ENCODE data around the gene FOXL3.

Gene FOXL3

DNA sequence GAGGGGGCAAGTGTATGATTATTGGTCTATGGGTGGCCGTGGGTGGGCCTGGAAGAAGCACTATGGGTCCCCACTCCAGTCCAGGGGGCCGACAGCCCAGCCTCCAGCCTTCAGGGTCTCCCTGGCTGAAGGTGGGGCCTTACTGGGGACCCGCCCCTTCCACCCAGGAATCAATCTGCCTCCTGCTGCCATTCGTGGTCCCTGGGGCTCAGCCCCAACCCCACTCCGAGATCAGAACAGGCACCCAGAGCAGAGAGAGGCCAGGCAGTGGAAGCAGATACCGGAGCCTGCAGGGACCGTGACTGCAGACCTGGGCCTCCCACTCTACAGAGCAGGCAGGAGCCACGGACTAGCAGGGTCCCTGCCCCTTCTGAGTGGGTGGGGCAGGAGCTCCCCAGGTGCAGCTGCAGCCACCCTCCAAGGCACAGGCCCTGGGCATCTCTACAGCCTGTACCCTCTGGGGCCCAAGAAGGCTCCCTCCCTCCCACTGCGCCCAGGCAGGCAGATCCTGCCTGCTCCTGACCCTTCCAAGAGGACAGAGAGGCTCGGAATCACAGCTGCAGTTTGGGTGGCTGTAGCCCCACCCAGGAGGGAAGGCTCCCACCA is 13.6 kb upstream of the FOXL3 start:
- Histone ChIP-seq H3K36me3 (ENCODE audit: control insufficient read depth, insufficient read depth, low read length) (no peaks in the 10 kb centered on the region), H3K27me3 (replicated peaks; ENCODE audit: control insufficient read depth, insufficient read depth, low read length, poor library complexity, severe bottlenecking) (no peaks in the 10 kb centered on the region), H3K4me1 (ENCODE audit: control insufficient read depth, insufficient read depth, low read length, poor library complexity, severe bottlenecking) (no peaks in the 10 kb centered on the region), H3K4me3 (ENCODE audit: insufficient read depth, low read depth, low read length, poor library complexity, severe bottlenecking) (no peak overlapping the region), H3K27ac (ENCODE audit: insufficient read depth, low read length, poor library complexity, severe bottlenecking) (no peak overlapping the region), H3K9me3 (ENCODE audit: control insufficient read depth, low read length) (no peaks in the 10 kb centered on the region)
- DNase-seq, result no peak

DNA sequence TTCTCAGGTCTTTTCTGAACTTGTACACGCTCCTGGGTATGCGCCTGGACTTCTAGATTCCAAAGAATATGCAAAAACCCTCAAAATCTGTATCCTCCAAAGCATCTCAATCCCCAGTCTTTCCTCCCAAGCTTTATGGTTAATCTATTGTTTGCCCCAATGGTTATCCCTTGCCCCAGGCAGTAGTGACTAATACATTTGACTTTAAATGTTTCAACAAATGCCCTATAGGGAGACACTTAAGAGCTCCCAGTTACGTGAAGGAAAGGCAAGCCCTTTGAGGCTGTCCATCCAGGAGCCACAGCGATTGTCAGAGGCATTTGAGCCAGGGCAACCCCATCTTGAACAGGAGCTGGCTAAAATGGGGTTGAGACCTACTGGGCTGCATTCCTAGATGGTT is 12.7 kb upstream of the FOXL3 start:
- Histone ChIP-seq H3K4me1 (ENCODE audit: control insufficient read depth, insufficient read depth, low read length, poor library complexity, severe bottlenecking) (no peaks in the 10 kb centered on the region), H3K27me3 (replicated peaks; ENCODE audit: control insufficient read depth, insufficient read depth, low read length, poor library complexity, severe bottlenecking) (no peaks in the 10 kb centered on the region), H3K9me3 (ENCODE audit: control insufficient read depth, low read length) (no peaks in the 10 kb centered on the region), H3K27ac (ENCODE audit: insufficient read depth, low read length, poor library complexity, severe bottlenecking) (no peak overlapping the region), H3K4me3 (ENCODE audit: insufficient read depth, low read depth, low read length, poor library complexity, severe bottlenecking) (no peak overlapping the region), H3K36me3 (ENCODE audit: control insufficient read depth, insufficient read depth, low read length) (no peaks in the 10 kb centered on the region)
- no peak for DNase-seq

DNA sequence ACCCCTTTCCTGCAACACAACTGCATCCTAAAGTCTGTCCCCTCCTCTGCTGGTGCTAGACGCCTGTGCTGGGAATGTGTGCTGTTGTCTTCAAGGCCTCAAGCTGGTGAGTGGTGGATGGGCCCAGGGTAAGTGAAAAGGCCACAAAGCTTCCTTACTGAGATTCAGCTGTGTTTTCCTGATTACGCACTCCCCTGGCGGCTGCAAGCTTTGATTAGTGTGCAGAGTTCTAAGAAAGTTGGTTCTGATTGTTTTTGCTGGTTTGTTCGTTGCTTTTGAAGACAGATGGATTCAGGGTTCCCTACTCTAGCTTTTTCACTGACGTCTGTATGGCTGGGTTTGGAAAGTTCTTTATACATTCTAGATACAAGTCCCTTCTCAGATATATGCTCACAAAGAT is 11.9 kb upstream of the FOXL3 start:
- H3K27ac ChIP-seq (ENCODE audit: insufficient read depth, low read length, poor library complexity, severe bottlenecking), result no peak overlapping the region
- no peaks in the 10 kb centered on the region for H3K4me1 ChIP-seq (ENCODE audit: control insufficient read depth, insufficient read depth, low read length, poor library complexity, severe bottlenecking)
- H3K27me3 ChIP-seq (replicated peaks; ENCODE audit: control insufficient read depth, insufficient read depth, low read length, poor library complexity, severe bottlenecking), result no peaks in the 10 kb centered on the region
- no peak for DNase-seq
- no peak overlapping the region for H3K4me3 ChIP-seq (ENCODE audit: insufficient read depth, low read depth, low read length, poor library complexity, severe bottlenecking)
- no peaks in the 10 kb centered on the region for H3K36me3 ChIP-seq (ENCODE audit: control insufficient read depth, insufficient read depth, low read length)
- no peaks in the 10 kb centered on the region for H3K9me3 ChIP-seq (ENCODE audit: control insufficient read depth, low read length)

DNA sequence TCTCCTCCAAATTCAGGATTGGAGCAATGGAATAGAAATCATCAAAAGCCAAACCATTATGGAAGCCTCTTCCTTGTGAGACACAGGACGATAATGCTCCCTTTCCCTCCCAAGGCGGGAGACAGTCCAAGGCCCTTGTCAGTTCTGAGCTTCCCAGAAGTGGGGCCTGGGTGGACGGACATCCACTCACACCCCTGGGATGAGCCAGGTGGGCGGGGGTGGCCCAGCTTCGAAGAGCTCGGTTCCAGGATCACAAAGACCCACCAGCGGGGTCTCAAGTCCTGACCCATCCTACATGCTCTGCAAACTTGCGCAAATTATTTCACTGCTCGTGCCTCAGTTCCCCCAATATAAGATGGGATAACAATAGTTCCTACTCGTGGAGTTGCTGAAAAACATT is 10.1 kb upstream of the FOXL3 start:
- no peaks in the 10 kb centered on the region for H3K4me1 ChIP-seq (ENCODE audit: control insufficient read depth, insufficient read depth, low read length, poor library complexity, severe bottlenecking)
- DNase-seq, result no peak
- no peak overlapping the region for H3K4me3 ChIP-seq (ENCODE audit: insufficient read depth, low read depth, low read length, poor library complexity, severe bottlenecking)
- H3K27ac ChIP-seq (ENCODE audit: insufficient read depth, low read length, poor library complexity, severe bottlenecking), result no peak overlapping the region
- no peaks in the 10 kb centered on the region for H3K9me3 ChIP-seq (ENCODE audit: control insufficient read depth, low read length)
- H3K36me3 ChIP-seq (ENCODE audit: control insufficient read depth, insufficient read depth, low read length), result no peaks in the 10 kb centered on the region
- no peaks in the 10 kb centered on the region for H3K27me3 ChIP-seq (replicated peaks; ENCODE audit: control insufficient read depth, insufficient read depth, low read length, poor library complexity, severe bottlenecking)

DNA sequence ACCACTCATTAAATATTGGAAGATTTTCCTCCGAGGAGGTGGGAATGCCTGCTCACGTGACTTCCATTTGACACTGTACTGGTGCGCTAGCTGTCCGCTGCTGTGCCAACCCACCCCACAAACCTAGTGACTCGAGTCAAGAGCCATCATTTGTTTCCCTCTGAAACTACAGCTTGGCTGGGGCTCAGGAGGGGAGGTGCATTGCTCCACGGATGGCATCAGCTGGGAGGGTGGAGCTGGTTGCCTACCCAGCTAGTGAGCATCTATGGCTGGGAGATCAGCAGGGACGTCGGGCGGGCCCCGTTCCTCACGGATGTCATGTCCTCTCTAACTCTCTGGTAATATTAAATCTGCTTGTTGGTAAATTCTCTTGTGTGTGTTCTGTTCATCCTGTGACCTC is 9.5 kb upstream of the FOXL3 start:
- H3K27me3 ChIP-seq (replicated peaks; ENCODE audit: control insufficient read depth, insufficient read depth, low read length, poor library complexity, severe bottlenecking), result no peaks in the 10 kb centered on the region
- H3K4me1 ChIP-seq (ENCODE audit: control insufficient read depth, insufficient read depth, low read length, poor library complexity, severe bottlenecking), result no peaks in the 10 kb centered on the region
- H3K27ac ChIP-seq (ENCODE audit: insufficient read depth, low read length, poor library complexity, severe bottlenecking), result no peak overlapping the region
- no peak overlapping the region for H3K4me3 ChIP-seq (ENCODE audit: insufficient read depth, low read depth, low read length, poor library complexity, severe bottlenecking)
- no peaks in the 10 kb centered on the region for H3K9me3 ChIP-seq (ENCODE audit: control insufficient read depth, low read length)
- no peak for DNase-seq
- H3K36me3 ChIP-seq (ENCODE audit: control insufficient read depth, insufficient read depth, low read length), result no peaks in the 10 kb centered on the region

DNA sequence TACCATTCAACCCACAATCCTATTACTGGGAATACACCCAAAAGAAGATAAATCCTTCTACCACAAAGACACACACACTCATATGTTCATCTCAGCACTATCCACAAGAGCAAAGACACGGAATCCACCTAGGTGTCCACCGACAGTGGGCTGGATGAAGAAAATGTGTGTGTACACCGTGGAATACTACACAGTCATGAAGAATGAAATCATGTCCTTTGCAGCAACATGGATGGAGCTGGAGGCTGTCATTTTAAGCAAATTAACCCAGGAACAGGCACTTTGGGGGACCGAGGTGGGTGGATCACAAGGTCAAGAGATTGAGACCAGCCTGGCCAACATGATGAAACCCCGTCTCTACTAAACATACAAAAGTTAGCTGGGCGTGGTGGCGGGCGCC is 8.3 kb upstream of the FOXL3 start:
- Histone ChIP-seq H3K4me3 (ENCODE audit: insufficient read depth, low read depth, low read length, poor library complexity, severe bottlenecking) (no peak overlapping the region), H3K27me3 (replicated peaks; ENCODE audit: control insufficient read depth, insufficient read depth, low read length, poor library complexity, severe bottlenecking) (no peaks in the 10 kb centered on the region), H3K4me1 (ENCODE audit: control insufficient read depth, insufficient read depth, low read length, poor library complexity, severe bottlenecking) (no peaks in the 10 kb centered on the region), H3K36me3 (ENCODE audit: control insufficient read depth, insufficient read depth, low read length) (no peaks in the 10 kb centered on the region), H3K9me3 (ENCODE audit: control insufficient read depth, low read length) (no peaks in the 10 kb centered on the region), H3K27ac (ENCODE audit: insufficient read depth, low read length, poor library complexity, severe bottlenecking) (no peak overlapping the region)
- no peak for DNase-seq

DNA sequence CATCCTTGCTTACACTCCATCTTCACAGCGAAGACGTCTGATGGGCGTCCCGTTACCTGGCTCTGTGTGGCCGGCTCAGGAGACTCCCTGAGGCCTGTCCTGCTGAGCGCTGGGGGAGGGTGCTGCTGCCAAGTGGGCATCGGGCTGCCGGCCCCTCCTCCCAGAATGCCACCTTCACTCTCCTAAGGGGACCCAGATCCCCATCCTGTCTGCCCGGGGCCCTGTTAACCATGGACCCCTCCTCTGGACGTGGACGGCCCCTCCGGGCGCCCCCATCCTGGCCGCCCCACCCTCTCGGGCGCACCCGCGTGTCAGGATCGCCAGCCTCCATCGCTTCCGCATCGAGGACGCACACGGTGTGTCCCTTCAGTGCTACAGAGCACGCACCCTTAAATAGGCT is 7.3 kb upstream of the FOXL3 start:
- no peak for DNase-seq
- no peaks in the 10 kb centered on the region for H3K27me3 ChIP-seq (replicated peaks; ENCODE audit: control insufficient read depth, insufficient read depth, low read length, poor library complexity, severe bottlenecking)
- H3K9me3 ChIP-seq (ENCODE audit: control insufficient read depth, low read length), result no peaks in the 10 kb centered on the region
- H3K4me1 ChIP-seq (ENCODE audit: control insufficient read depth, insufficient read depth, low read length, poor library complexity, severe bottlenecking), result no peaks in the 10 kb centered on the region
- H3K36me3 ChIP-seq (ENCODE audit: control insufficient read depth, insufficient read depth, low read length), result no peaks in the 10 kb centered on the region
- no peak overlapping the region for H3K4me3 ChIP-seq (ENCODE audit: insufficient read depth, low read depth, low read length, poor library complexity, severe bottlenecking)
- H3K27ac ChIP-seq (ENCODE audit: insufficient read depth, low read length, poor library complexity, severe bottlenecking), result no peak overlapping the region

DNA sequence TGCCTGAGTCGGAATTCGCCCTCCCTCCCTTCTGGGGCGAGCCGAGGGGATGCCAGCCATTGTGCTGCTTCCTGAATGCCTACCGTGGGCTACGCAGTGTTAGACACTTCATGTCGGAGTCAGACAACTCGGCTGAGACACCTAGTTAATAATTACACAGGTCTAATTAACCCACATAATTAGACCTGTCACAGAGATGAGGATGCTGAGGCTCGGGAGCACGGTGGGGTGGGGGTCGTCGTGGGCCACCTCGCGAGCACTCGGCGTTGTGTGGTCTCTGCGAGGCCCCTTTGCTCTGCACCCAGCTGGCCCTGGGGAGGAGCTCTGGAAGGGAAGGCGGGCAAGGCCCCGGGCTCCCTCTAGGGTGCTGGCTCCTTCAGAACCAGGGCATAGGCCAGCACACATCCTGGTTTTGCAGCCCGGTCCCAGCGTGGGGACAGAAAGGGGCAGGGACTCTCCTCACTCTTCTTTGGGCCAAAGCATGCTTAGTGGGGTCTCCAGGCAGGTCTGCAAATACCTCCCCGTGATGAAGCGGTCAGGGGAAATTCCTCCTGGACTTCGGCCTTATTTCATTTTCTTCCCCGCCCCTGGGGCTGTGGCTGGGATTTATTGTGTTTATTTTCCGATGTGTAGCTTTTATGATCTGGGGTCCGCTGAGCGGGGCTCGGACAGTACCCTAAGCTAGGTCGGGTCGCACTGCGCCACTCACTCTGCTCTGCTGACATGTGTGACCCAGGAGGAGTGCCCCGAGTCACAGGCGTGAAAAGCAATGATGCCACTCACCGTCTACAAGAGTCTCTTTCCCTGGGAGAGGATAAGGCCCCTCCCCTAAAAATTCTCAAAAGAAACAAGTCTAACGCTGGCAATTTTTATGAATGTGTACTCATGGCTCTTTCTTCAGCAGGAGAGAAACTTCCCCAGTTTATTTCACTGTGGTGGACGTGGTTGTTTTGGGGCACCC is 4.9 kb upstream of the FOXL3 start:
- H3K36me3 ChIP-seq (ENCODE audit: control insufficient read depth, insufficient read depth, low read length), result no peaks in the 10 kb centered on the region
- no peaks in the 10 kb centered on the region for H3K9me3 ChIP-seq (ENCODE audit: control insufficient read depth, low read length)
- no peak overlapping the region for H3K27ac ChIP-seq (ENCODE audit: insufficient read depth, low read length, poor library complexity, severe bottlenecking)
- no peak for DNase-seq
- H3K27me3 ChIP-seq (replicated peaks; ENCODE audit: control insufficient read depth, insufficient read depth, low read length, poor library complexity, severe bottlenecking), result no peaks in the 10 kb centered on the region
- no peaks in the 10 kb centered on the region for H3K4me1 ChIP-seq (ENCODE audit: control insufficient read depth, insufficient read depth, low read length, poor library complexity, severe bottlenecking)
- H3K4me3 ChIP-seq (ENCODE audit: insufficient read depth, low read depth, low read length, poor library complexity, severe bottlenecking), result no peak overlapping the region

DNA sequence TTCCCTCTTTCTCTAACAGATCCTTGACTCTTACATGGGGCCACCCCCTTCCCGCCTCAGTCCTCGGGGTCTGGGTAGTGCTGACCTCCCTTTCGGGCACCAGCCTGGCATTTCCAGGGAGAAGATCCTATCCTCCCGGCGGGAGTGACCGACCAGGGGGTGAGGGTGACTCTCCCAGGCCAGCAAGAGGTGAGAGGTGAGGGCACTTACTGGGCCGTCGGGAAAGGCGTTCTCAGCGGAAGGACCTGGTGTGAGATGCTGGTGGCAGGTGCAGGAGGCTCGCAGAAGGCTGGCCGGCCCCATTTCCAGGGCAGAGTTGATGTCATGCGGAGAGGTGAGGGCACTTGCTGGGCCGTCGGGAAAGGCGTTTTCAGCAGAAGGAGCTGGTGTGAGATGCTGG is 4.2 kb upstream of the FOXL3 start:
- no peaks in the 10 kb centered on the region for H3K9me3 ChIP-seq (ENCODE audit: control insufficient read depth, low read length)
- H3K27me3 ChIP-seq (replicated peaks; ENCODE audit: control insufficient read depth, insufficient read depth, low read length, poor library complexity, severe bottlenecking), result peaks cover 5% of the 10 kb centered on the region
- DNase-seq, result no peak
- no peak overlapping the region for H3K4me3 ChIP-seq (ENCODE audit: insufficient read depth, low read depth, low read length, poor library complexity, severe bottlenecking)
- H3K4me1 ChIP-seq (ENCODE audit: control insufficient read depth, insufficient read depth, low read length, poor library complexity, severe bottlenecking), result no peaks in the 10 kb centered on the region
- no peaks in the 10 kb centered on the region for H3K36me3 ChIP-seq (ENCODE audit: control insufficient read depth, insufficient read depth, low read length)
- no peak overlapping the region for H3K27ac ChIP-seq (ENCODE audit: insufficient read depth, low read length, poor library complexity, severe bottlenecking)

DNA sequence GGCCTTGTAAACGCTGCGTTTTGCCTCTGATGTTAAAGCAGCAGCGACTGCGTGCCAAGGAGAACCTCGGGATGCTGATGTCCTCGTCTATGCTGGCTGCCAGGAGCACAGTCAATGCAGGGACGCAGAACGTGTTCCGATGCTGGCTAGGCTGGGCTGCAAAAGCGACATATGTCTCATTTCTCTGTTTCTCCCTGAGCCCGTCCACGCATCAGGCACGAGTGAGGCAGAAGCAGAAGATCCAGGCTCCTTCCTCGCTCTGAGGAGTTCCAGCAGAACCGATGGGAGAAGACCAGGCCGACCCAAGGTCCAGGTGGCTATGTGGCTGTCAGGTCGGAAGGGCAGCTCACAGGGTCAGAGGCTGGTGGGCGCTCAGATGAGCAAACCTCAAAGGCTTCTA is 3.7 kb upstream of the FOXL3 start:
- DNase-seq, result no peak
- Histone ChIP-seq H3K27me3 (replicated peaks; ENCODE audit: control insufficient read depth, insufficient read depth, low read length, poor library complexity, severe bottlenecking) (peaks cover 8% of the 10 kb centered on the region), H3K9me3 (ENCODE audit: control insufficient read depth, low read length) (no peaks in the 10 kb centered on the region)

More for the DNA sequence above, 3.7 kb upstream of the FOXL3 start:
- H3K36me3 ChIP-seq (ENCODE audit: control insufficient read depth, insufficient read depth, low read length), result no peaks in the 10 kb centered on the region
- H3K4me1 ChIP-seq (ENCODE audit: control insufficient read depth, insufficient read depth, low read length, poor library complexity, severe bottlenecking), result no peaks in the 10 kb centered on the region
- H3K4me3 ChIP-seq (ENCODE audit: insufficient read depth, low read depth, low read length, poor library complexity, severe bottlenecking), result no peak overlapping the region
- no peak overlapping the region for H3K27ac ChIP-seq (ENCODE audit: insufficient read depth, low read length, poor library complexity, severe bottlenecking)

All from effector memory CD4-positive, alpha-beta T cell (primary cell).